HG02852 (cell line): ENCODE measurements around the gene KCTD6.

Experiments used
- ATAC-seq: cut with Tn5 transposase; IDR thresholded peaks from one replicate; pipeline ENCODE4 v1.9.1; 2021; ENCODE audit warnings: mild to moderate bottlenecking, moderate library complexity; ENCODE audit not compliant: unreplicated experiment

KCTD6 gene

GRCh38 chr3:58551636-58552180, 59.8 kb downstream of the KCTD6 start:
- ATAC-seq, result no peak
